Transverse colon (tissue), 4 donors: ENCODE results near the gene MTHFSD.

Experiments used
- POLR2A ChIP-seq: fragments of 450-650 bp; IDR thresholded peaks from one replicate; pipeline ENCODE4 v1.6.1; 2016; ENCODE audit warnings: antibody characterized with exemption, mild to moderate bottlenecking, moderate library complexity
- POLR2AphosphoS5 ChIP-seq, 3 donors: sonication (generic); formaldehyde crosslinking; IDR thresholded peaks; one replicate each; pipeline ENCODE4 v1.6.1; 2016; ENCODE audit warnings: antibody characterized with exemption in 3 of 3
- TF ChIP-seq, protein P1 (sequence below), 5 experiments: fragments of 200-600 bp in 3 of 5; fragments of 450-650 bp in 2 of 5; sonication (generic) in 3 of 5; IDR thresholded peaks; 1 replicate in 2 of 5; 2 replicates in 3 of 5; pipeline ENCODE4 v1.5.1; 2016 to 2017; ENCODE audit warnings: antibody characterized with exemption in 5 of 5, inconsistent platforms in 3 of 5, mild to moderate bottlenecking in 2 of 5, moderate library complexity in 1 of 5

GRCh38 chr16:86485746-86486145, 69.3 kb downstream of the MTHFSD start:
- TF ChIP-seq, protein P1, sequence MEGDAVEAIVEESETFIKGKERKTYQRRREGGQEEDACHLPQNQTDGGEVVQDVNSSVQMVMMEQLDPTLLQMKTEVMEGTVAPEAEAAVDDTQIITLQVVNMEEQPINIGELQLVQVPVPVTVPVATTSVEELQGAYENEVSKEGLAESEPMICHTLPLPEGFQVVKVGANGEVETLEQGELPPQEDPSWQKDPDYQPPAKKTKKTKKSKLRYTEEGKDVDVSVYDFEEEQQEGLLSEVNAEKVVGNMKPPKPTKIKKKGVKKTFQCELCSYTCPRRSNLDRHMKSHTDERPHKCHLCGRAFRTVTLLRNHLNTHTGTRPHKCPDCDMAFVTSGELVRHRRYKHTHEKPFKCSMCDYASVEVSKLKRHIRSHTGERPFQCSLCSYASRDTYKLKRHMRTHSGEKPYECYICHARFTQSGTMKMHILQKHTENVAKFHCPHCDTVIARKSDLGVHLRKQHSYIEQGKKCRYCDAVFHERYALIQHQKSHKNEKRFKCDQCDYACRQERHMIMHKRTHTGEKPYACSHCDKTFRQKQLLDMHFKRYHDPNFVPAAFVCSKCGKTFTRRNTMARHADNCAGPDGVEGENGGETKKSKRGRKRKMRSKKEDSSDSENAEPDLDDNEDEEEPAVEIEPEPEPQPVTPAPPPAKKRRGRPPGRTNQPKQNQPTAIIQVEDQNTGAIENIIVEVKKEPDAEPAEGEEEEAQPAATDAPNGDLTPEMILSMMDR (IDR thresholded peaks at IDR 0.05), result no peak
- TF ChIP-seq POLR2AphosphoS5 (IDR thresholded peaks at IDR 0.05) (no peak), POLR2A (no peak)
